HCT116 (cell line): ENCODE measurements around the gene CARMIL1. TPM values are rescaled to one million over a fixed set of nuclear protein-coding genes. Genes with fewer than 3 reads are reported as not detected.

Experiments
- ATAC-seq: fragments of 200-7000 bp; cut with Tn5 transposase; 2 replicates; pipeline ENCODE4 v1.9.1; 2020; ENCODE audit warnings: mild to moderate bottlenecking, moderate library complexity
- BruUV-seq: library from RNA; stranded (reverse); fragments of 400-500 nt; replicated peaks from 2 replicates; lab custom pipeline; 2021; lab: Mats Ljungman, UMichigan
- CTCF ChIA-PET: fragments of 300-600 bp; sonication (Branson Sonifier 250); formaldehyde crosslinking; loops from one replicate; lab custom pipeline; 2021; ENCODE audit warnings: antibody characterized with exemption; lab: Charles Lee
- POLR2A ChIA-PET: fragments of 300-600, 350-600 bp; sonication (Branson Sonifier 250); formaldehyde crosslinking; loops from one replicate; lab custom pipeline; 2021; ENCODE audit warnings: antibody characterized with exemption; lab: Charles Lee
- RAD21 ChIA-PET, 2 experiments: fragments of 300-600 bp; sonication (Branson Sonifier 250); formaldehyde crosslinking; loops; one replicate each; lab custom pipeline; 2023; ENCODE audit warnings: low total read pairs in 2 of 2; ENCODE audit not compliant: uncharacterized antibody in 2 of 2, unreplicated experiment in 2 of 2, low non-redundant PET in 1 of 2; lab: Charles Lee
- DNase-seq: peaks from one replicate; pipeline ENCODE4 v3.0.0-alpha.2; 2010; ENCODE audit warnings: low read depth, low spot score
- H2AFZ ChIP-seq: fragments of 200-600 bp; shearing (Covaris generic), sonication (generic); 2 replicates; pipeline ENCODE4 v1.6.1; 2017; ENCODE audit warnings: low read depth, mixed run types, mixed read lengths, antibody characterized with exemption, low read length; ENCODE audit not compliant: poor library complexity, severe bottlenecking
- H3K27ac ChIP-seq: 2 replicates; pipeline ENCODE4 v1.5.1; 2012; ENCODE audit warnings: low read depth, low read length
- H3K27me3 ChIP-seq: fragments of 200-600 bp; sonication (generic); 2 replicates; pipeline ENCODE4 v1.6.1; 2016; ENCODE audit warnings: mixed run types, low read length, mixed read lengths; ENCODE audit not compliant: insufficient read depth
- H3K36me3 ChIP-seq, 2 experiments: fragments of 200-500 bp in 1 of 2; fragments of 200-600 bp in 1 of 2; sonication (Bioruptor generic) in 1 of 2; sonication (generic) in 1 of 2; 2 replicates each; pipeline versions ENCODE4 v1.5.1 to v1.6.1; 2014 to 2016; ENCODE audit warnings: low read length in 2 of 2, inconsistent platforms in 1 of 2, mixed read lengths in 1 of 2, mixed run types in 1 of 2; ENCODE audit not compliant: insufficient read depth in 2 of 2, control insufficient read depth in 1 of 2
- H3K4me1 ChIP-seq, 2 experiments: fragments of 200-600 bp in 1 of 2; sonication (generic) in 1 of 2; 2 replicates each; pipeline versions ENCODE4 v1.5.1 to v1.6.1; 2012 to 2017; ENCODE audit warnings: low read length in 2 of 2, inconsistent platforms in 1 of 2, mild to moderate bottlenecking in 1 of 2, mixed read lengths in 1 of 2, mixed run types in 1 of 2, moderate library complexity in 1 of 2; ENCODE audit not compliant: insufficient read depth in 2 of 2, control insufficient read depth in 1 of 2
- H3K4me2 ChIP-seq: fragments of 200-600 bp; sonication (generic); 2 replicates; pipeline ENCODE4 v1.6.1; 2017; ENCODE audit warnings: mixed run types, low read length, mixed read lengths
- H3K4me3 ChIP-seq, 2 experiments: fragments of 200-600 bp in 1 of 2; sonication (generic) in 1 of 2; replicated peaks in 1 of 2; 2 replicates each; pipeline ENCODE4 v1.5.1; 2011 to 2016; ENCODE audit warnings: low read length in 2 of 2, control low read depth in 1 of 2, low read depth in 1 of 2, mild to moderate bottlenecking in 1 of 2, mixed read lengths in 1 of 2, mixed run types in 1 of 2
- H3K79me2 ChIP-seq: fragments of 200-600 bp; sonication (generic); 2 replicates; pipeline ENCODE4 v1.6.1; 2017; ENCODE audit warnings: mild to moderate bottlenecking, mixed run types, low read length, moderate library complexity, mixed read lengths; ENCODE audit not compliant: insufficient read depth
- H3K9ac ChIP-seq: fragments of 200-600 bp; sonication (generic); 2 replicates; pipeline ENCODE4 v1.6.1; 2016; ENCODE audit warnings: low read length, mixed read lengths
- H3K9me2 ChIP-seq: fragments of 200-600 bp; sonication (generic), shearing (Covaris generic); 2 replicates; pipeline ENCODE4 v1.6.1; 2017; ENCODE audit warnings: mixed run types, mild to moderate bottlenecking, moderate library complexity; ENCODE audit not compliant: insufficient read depth
- H3K9me3 ChIP-seq, 2 experiments: fragments of 200-500 bp in 1 of 2; fragments of 200-600 bp in 1 of 2; sonication (Bioruptor generic) in 1 of 2; sonication (generic) in 1 of 2; 2 replicates each; pipeline ENCODE4 v1.6.1; 2014 to 2017; ENCODE audit warnings: low read length in 2 of 2, mixed read lengths in 2 of 2, inconsistent platforms in 1 of 2, low read depth in 1 of 2, mild to moderate bottlenecking in 1 of 2, mixed run types in 1 of 2, moderate library complexity in 1 of 2; ENCODE audit not compliant: control insufficient read depth in 1 of 2, insufficient read depth in 1 of 2
- H4K20me1 ChIP-seq: fragments of 200-600 bp; sonication (generic), shearing (Covaris generic); 2 replicates; pipeline ENCODE4 v1.6.1; 2017; ENCODE audit warnings: mixed run types, mild to moderate bottlenecking, moderate library complexity; ENCODE audit not compliant: insufficient read depth
- CBX3 ChIP-seq: IDR thresholded peaks from 2 replicates; pipeline ENCODE4 v1.6.1; 2012; ENCODE audit warnings: low read depth
- CEBPB ChIP-seq: IDR thresholded peaks from 2 replicates; pipeline ENCODE4 v1.6.1; 2012; ENCODE audit warnings: low read depth
- CTCF ChIP-seq, 3 experiments: fragments of 200-600 bp in 1 of 3; sonication (generic) in 1 of 3; IDR thresholded peaks in 2 of 3; conservative IDR thresholded peaks in 1 of 3; 2 replicates each; pipeline ENCODE4 v1.5.1; 2012 to 2017; ENCODE audit warnings: low read depth in 2 of 3, low read length in 2 of 3, antibody characterized with exemption in 1 of 3, borderline replicate concordance in 1 of 3, control low read depth in 1 of 3, mild to moderate bottlenecking in 1 of 3, mixed read lengths in 1 of 3, mixed run types in 1 of 3, moderate library complexity in 1 of 3; ENCODE audit not compliant: insufficient read depth in 1 of 3
- EZH2 ChIP-seq: fragments of 200-600 bp; sonication (generic); IDR thresholded peaks from 2 replicates; pipeline ENCODE4 v1.6.1; 2017; ENCODE audit warnings: antibody characterized with exemption, mixed run types
- FOSL1 ChIP-seq: IDR thresholded peaks from 2 replicates; pipeline ENCODE4 v1.6.1; 2012; ENCODE audit warnings: low read depth
- POLR2A ChIP-seq: IDR thresholded peaks from 2 replicates; pipeline ENCODE4 v1.7.0; 2011; ENCODE audit warnings: borderline replicate concordance; ENCODE audit not compliant: insufficient read depth, insufficient read length; ENCODE audit errors: extremely low read depth
- RAD21 ChIP-seq: IDR thresholded peaks from 2 replicates; pipeline ENCODE4 v1.6.1; 2012; ENCODE audit warnings: low read depth, mild to moderate bottlenecking
- SP1 ChIP-seq: IDR thresholded peaks from 2 replicates; pipeline ENCODE4 v1.6.1; 2012; ENCODE audit warnings: low read depth
- SRF ChIP-seq: IDR thresholded peaks from 2 replicates; pipeline ENCODE4 v1.6.1; 2012; ENCODE audit warnings: low read depth
- ZFX ChIP-seq: fragments of 450-650 bp; IDR thresholded peaks from 2 replicates; pipeline ENCODE4 v1.6.1; 2017
- ZNF274 ChIP-seq: fragments of 200-500 bp; sonication (Bioruptor generic); IDR thresholded peaks from 2 replicates; pipeline ENCODE4 v1.6.1; 2014; ENCODE audit warnings: mild to moderate bottlenecking, low read depth, low read length, inconsistent platforms
- intact Hi-C: fragments of 100-400 bp; cut with micrococcal nuclease; formaldehyde crosslinking; loops from 2 replicates; pipeline ENCODE4 v1.10.0; 2022
- total RNA-seq: library from RNA; stranded (reverse); gene quantifications from one replicate; pipeline ENCODE4 v1.2.1, GENCODE V29; 2021; ENCODE audit not compliant: unreplicated experiment

Gene CARMIL1
- total RNA-seq, 1 experiment from 2014 or later = 21.7 TPM

GRCh38 chr6:25232479-25232878 lies 46.7 kb upstream of the CARMIL1 start:
- ChIA-PET RAD21 (no interaction called here), POLR2A (no interaction called here), CTCF (interaction anchor here (1.7 kb wide), 1 partner anchor 9 kb away, joined by 6 read pairs; no protein-coding TSS in a partner anchor)
- Histone ChIP-seq H3K9ac (no peak overlapping the region), H3K9me3 (no peaks in the 10 kb centered on the region), H3K9me2 (no peaks in the 10 kb centered on the region), H3K4me3 (no peak overlapping the region), H3K4me2 (no peak overlapping the region), H3K27me3 (no peaks in the 10 kb centered on the region), H3K36me3 (no peaks in the 10 kb centered on the region), H4K20me1 (no peaks in the 10 kb centered on the region), H2AFZ (no peak overlapping the region), H3K4me1 (peaks cover 2 to 17% of the 10 kb centered on the region in 2 experiments; a peak in 2 of 4 replicates), H3K79me2 (no peaks in the 10 kb centered on the region), H3K27ac (no peak overlapping the region)
- no TSS peak for BruUV-seq
- no peak for ATAC-seq
- TF ChIP-seq EZH2 = no peak
- no peak for TF ChIP-seq ZNF274
- no peak for TF ChIP-seq SP1
- no peak for TF ChIP-seq SRF
- intact Hi-C loops = no loop called here
- DNase-seq = no peak

- Histone ChIP-seq H3K36me3 (no peaks in the 10 kb centered on the region), H4K20me1 (no peaks in the 10 kb centered on the region), H3K9me3 (no peaks in the 10 kb centered on the region), H2AFZ (no peak overlapping the region), H3K4me2 (no peak overlapping the region), H3K9me2 (no peaks in the 10 kb centered on the region), H3K27me3 (no peaks in the 10 kb centered on the region), H3K9ac (no peak overlapping the region), H3K4me3 (no peak overlapping the region), H3K27ac (no peak overlapping the region), H3K79me2 (no peaks in the 10 kb centered on the region), H3K4me1 (peaks cover 2 to 17% of the 10 kb centered on the region in 2 experiments; a peak in 2 of 4 replicates)
- intact Hi-C loops = no loop called here
- RAD21 ChIA-PET = no interaction called here
- DNase-seq (no peak), ATAC-seq (no peak)
- POLR2A ChIA-PET = no interaction called here
- BruUV-seq = no TSS peak
- CTCF ChIA-PET = interaction anchor here (1.7 kb wide), 1 partner anchor 10 kb away, joined by 6 read pairs; no protein-coding TSS in a partner anchor
- no peak for TF ChIP-seq ZFX
- TF ChIP-seq POLR2A = no peak
- no peak for TF ChIP-seq SRF
- TF ChIP-seq ZNF274 = no peak
- TF ChIP-seq SP1 = no peak
- no peak for TF ChIP-seq CEBPB
- no peak for TF ChIP-seq FOSL1
- no peak for TF ChIP-seq CTCF (IDR thresholded peaks at IDR 0.05 in 2 of 3, conservative IDR thresholded peaks at IDR 0.05 in 1 of 3; ENCODE audit: borderline replicate concordance in 1 of 3, insufficient read depth in 1 of 3, low read depth in 2 of 3, low read length in 2 of 3)
- no peak for TF ChIP-seq CBX3
- no peak for TF ChIP-seq RAD21
These were observed 45.9 kb upstream of the CARMIL1 start for GRCh38 chr6:25233226-25233625.
